Loucy (cell line): ENCODE measurements around the gene MBNL3.

Experiments
- EZH2phosphoT487 ChIP-seq: fragments of 200-600 bp; IDR thresholded peaks from 2 replicates; pipeline ENCODE4 v1.6.1; 2018; ENCODE audit warnings: antibody characterized with exemption, mild to moderate bottlenecking, moderate library complexity, borderline replicate concordance
- TF ChIP-seq, protein P1 (sequence below): fragments of 200-600 bp; sonication (generic); conservative IDR thresholded peaks from 2 replicates; pipeline ENCODE4 v1.5.1; 2014; ENCODE audit warnings: mild to moderate bottlenecking, antibody characterized with exemption, low read length

GRCh38 chrX:132467989-132468388, 20.8 kb downstream of the MBNL3 start:
- TF ChIP-seq, protein P1, sequence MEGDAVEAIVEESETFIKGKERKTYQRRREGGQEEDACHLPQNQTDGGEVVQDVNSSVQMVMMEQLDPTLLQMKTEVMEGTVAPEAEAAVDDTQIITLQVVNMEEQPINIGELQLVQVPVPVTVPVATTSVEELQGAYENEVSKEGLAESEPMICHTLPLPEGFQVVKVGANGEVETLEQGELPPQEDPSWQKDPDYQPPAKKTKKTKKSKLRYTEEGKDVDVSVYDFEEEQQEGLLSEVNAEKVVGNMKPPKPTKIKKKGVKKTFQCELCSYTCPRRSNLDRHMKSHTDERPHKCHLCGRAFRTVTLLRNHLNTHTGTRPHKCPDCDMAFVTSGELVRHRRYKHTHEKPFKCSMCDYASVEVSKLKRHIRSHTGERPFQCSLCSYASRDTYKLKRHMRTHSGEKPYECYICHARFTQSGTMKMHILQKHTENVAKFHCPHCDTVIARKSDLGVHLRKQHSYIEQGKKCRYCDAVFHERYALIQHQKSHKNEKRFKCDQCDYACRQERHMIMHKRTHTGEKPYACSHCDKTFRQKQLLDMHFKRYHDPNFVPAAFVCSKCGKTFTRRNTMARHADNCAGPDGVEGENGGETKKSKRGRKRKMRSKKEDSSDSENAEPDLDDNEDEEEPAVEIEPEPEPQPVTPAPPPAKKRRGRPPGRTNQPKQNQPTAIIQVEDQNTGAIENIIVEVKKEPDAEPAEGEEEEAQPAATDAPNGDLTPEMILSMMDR: no peak
- TF ChIP-seq EZH2phosphoT487: no peak
